ELR (cell line): Measurements from ENCODE around the gene TBX19.

Experiments
- DNase-seq: peaks from one replicate; pipeline ENCODE4 v3.0.0-alpha.2; 2015; ENCODE audit warnings: low read depth

Gene TBX19

DNA sequence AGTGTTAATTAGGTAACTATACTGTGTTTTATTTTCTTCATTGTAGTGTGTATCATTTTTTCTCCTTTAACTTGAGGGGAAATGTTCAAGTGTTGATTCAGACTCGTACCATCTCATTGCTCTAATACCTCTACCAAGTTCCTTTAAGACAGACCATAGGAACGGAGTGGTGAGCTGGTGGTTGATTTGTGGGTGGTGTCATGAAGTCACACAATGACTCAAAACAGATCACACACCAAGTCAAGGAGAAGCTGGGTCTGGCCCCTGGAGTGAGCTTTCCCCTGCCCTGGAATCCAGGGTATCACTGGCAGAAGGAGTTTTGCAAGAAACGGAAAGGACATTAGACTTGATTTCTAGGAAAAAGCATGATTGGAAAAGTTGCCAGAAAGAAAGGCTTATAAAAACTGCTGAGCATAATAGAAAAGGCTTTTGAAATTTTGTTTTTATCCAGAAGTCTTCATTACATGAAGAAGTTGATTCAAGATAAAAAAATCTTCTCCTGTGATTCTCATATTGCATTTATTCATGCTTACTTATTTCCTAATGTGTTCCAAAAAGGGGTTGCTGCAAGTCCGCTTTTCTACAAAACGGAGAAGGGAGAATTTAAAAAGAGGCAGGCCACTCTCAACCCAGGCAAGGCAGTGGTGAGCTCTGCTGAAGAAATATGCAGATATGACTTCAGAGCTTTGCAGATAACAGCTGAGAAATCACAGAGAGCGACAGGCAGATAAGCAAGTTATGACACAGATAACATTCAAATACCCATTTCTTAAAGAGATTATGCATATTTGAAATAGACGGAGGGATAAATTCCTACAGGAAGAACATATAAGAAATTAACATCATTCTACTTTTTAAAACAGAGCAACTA is 79.7 kb downstream of the TBX19 start:
- DNase-seq: peak; percentile 26

DNA sequence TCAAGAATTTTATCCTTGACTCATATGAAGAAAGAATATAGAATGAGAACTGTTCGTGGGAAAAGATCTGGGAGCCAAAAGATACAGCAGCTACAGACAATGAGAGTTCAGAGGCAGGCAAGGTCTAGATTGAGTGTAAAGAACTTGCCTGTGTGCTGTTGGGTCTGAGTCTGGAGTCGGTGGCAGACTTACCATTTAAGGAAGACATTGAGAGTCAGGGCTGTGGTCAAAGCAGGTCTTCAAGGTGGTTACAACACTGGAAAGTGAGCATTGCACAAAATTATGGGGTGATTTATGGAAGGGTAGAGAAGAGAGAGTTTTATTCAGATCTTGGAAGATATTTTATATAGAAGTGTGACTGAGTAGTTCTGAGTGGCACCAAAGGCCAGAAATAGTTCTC is 80.6 kb downstream of the TBX19 start:
- DNase-seq: no peak

DNA sequence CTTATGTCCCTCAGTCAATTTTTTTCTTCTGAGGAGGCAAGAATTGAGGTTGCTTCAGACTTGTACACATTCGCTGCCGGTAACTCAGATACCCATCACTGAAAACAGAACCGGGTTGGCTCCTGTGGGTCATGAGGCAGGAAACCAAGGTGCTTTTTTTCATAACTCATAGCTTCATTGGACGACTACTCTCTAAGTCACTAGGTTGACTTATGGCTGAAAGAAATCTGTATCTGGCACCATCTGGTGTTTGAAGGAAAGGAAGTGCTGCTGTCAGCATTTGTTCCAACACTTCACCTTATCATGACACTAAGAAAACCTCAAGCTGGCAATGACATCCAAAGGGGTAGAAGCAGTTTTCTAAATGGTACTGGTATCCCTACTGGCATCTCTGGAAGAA is 82.3 kb downstream of the TBX19 start:
- no peak for DNase-seq
